Prostate gland (tissue), 2 donors: ENCODE measurements around the gene GNB3.

ENCODE experiments used
- POLR2A ChIP-seq: fragments of 450-650 bp; IDR thresholded peaks from one replicate; pipeline ENCODE4 v1.6.1; 2016; ENCODE audit warnings: antibody characterized with exemption, mild to moderate bottlenecking
- TF ChIP-seq, protein P1 (sequence below), 4 experiments: fragments of 200-600 bp in 2 of 4; fragments of 450-650 bp in 2 of 4; sonication (generic) in 2 of 4; IDR thresholded peaks; 1 replicate in 3 of 4; 2 replicates in 1 of 4; pipeline ENCODE4 v1.5.1; 2016 to 2019; ENCODE audit warnings: antibody characterized with exemption in 4 of 4, mild to moderate bottlenecking in 2 of 4, moderate library complexity in 2 of 4

DNA sequence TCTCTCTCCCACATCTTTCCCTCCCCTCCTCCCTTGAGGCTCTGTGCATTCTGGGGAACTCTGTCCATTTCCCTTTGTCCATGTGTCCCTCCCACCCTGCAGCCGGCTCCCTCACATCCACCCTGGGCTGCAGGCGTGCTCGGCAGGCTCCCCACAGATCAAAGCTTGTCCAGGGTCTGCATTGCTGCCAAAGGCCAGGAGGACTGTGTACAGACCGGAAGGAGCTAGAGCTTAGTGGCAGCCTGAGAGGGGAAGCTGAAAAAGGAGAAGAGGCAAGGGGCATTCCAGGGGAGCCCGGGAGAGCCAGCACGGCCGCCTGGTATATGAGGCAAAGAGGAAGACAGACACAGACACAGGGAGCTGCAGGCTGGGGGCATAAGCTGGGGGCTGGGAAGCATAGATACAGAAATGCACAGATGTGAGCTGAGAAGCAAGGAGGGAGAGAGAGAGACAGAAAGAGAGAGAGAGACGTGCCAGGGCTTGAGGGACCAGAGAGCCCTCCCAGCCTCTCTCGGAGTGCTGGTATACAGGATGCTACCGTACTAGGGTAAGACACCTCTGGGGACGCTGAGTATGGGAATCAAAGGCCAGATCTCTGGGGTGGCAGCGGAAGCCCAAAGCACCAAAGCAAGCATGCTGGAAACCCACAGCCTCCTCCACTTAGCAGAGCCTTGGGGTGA lies 48.1 kb upstream of the GNB3 start:
- TF ChIP-seq, protein P1, sequence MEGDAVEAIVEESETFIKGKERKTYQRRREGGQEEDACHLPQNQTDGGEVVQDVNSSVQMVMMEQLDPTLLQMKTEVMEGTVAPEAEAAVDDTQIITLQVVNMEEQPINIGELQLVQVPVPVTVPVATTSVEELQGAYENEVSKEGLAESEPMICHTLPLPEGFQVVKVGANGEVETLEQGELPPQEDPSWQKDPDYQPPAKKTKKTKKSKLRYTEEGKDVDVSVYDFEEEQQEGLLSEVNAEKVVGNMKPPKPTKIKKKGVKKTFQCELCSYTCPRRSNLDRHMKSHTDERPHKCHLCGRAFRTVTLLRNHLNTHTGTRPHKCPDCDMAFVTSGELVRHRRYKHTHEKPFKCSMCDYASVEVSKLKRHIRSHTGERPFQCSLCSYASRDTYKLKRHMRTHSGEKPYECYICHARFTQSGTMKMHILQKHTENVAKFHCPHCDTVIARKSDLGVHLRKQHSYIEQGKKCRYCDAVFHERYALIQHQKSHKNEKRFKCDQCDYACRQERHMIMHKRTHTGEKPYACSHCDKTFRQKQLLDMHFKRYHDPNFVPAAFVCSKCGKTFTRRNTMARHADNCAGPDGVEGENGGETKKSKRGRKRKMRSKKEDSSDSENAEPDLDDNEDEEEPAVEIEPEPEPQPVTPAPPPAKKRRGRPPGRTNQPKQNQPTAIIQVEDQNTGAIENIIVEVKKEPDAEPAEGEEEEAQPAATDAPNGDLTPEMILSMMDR (IDR thresholded peaks at IDR 0.05): no peak
- no peak for TF ChIP-seq POLR2A
